GM04504 (cell line): ENCODE data around the gene NXNL1.

Experiments
- DNase-seq: peaks from one replicate; pipeline ENCODE4 v3.0.0-alpha.2; 2012; ENCODE audit warnings: low read depth

Gene NXNL1

GRCh38 chr19:17455308-17456123 lies 5.2 kb downstream of the NXNL1 start:
- DNase-seq = no peak

- no peak for DNase-seq
Measured at GRCh38 chr19:17454576-17455071, 6.1 kb downstream of the NXNL1 start.

GRCh38 chr19:17451820-17452219 lies 8.9 kb downstream of the NXNL1 start:
- no peak for DNase-seq

- no peak for DNase-seq
Measured at GRCh38 chr19:17450264-17451075, 10.3 kb downstream of the NXNL1 start.

- DNase-seq = no peak
Measured at GRCh38 chr19:17448131-17448967, 12.4 kb downstream of the NXNL1 start, which contains the start of gene TMEM221. Gene TMEM221, minus strand, starts transcription at chr19:17448668. Its CDS starts 206 bp downstream, at chr19:17448462.

GRCh38 chr19:17447704-17448130 lies 13.0 kb downstream of the NXNL1 start:
- DNase-seq = no peak

GRCh38 chr19:17445526-17446165 lies 15.1 kb downstream of the NXNL1 start:
- DNase-seq = no peak

- no peak for DNase-seq
Measured at GRCh38 chr19:17441241-17442021, 19.3 kb downstream of the NXNL1 start.

- no peak for DNase-seq
Measured at GRCh38 chr19:17436874-17437267, 23.9 kb downstream of the NXNL1 start.

- no peak for DNase-seq
Measured at GRCh38 chr19:17436094-17436873, 24.4 kb downstream of the NXNL1 start.

GRCh38 chr19:17435218-17435617 lies 25.5 kb downstream of the NXNL1 start:
- no peak for DNase-seq

- no peak for DNase-seq
Measured at GRCh38 chr19:17431417-17431816, 29.3 kb downstream of the NXNL1 start.

- DNase-seq = no peak
Measured at GRCh38 chr19:17429641-17430113, 31.0 kb downstream of the NXNL1 start.

- DNase-seq = no peak
Measured at GRCh38 chr19:17424743-17425365, 35.9 kb downstream of the NXNL1 start.

- DNase-seq = no peak
Measured at GRCh38 chr19:17423429-17424208, 37.1 kb downstream of the NXNL1 start.

GRCh38 chr19:17421942-17422341 lies 38.8 kb downstream of the NXNL1 start:
- DNase-seq = no peak

GRCh38 chr19:17420475-17420924 lies 40.2 kb downstream of the NXNL1 start:
- DNase-seq = no peak
